Mucosa of rectum (tissue), 2 donors: ENCODE data around the gene JUNB.
"Not testable (repeated sequence)": the region's sequence is repeated elsewhere in the genome, so short reads cannot be mapped to it uniquely, and the experiment has no call there.

Experiments used
- H3K27ac ChIP-seq, 2 donors: one replicate each; pipeline ENCODE4 v1.7.0; 2013; ENCODE audit warnings: inconsistent platforms in 2 of 2, low read depth in 2 of 2, low read length in 2 of 2
- H3K27me3 ChIP-seq, 2 donors: one replicate each; pipeline ENCODE4 v1.7.0; 2013; ENCODE audit warnings: low read length in 2 of 2; ENCODE audit not compliant: control insufficient read depth in 2 of 2, insufficient read depth in 2 of 2
- H3K36me3 ChIP-seq, 2 donors: one replicate each; pipeline ENCODE4 v1.7.0; 2013; ENCODE audit warnings: low read length in 2 of 2; ENCODE audit not compliant: control insufficient read depth in 2 of 2, insufficient read depth in 2 of 2
- H3K4me1 ChIP-seq, 2 donors: one replicate each; pipeline ENCODE4 v1.7.0; 2013; ENCODE audit warnings: low read length in 2 of 2, mild to moderate bottlenecking in 1 of 2; ENCODE audit not compliant: control insufficient read depth in 2 of 2, insufficient read depth in 2 of 2
- H3K4me3 ChIP-seq, 2 donors: one replicate each; pipeline ENCODE4 v1.7.0; 2013; ENCODE audit warnings: low read length in 2 of 2
- H3K9ac ChIP-seq, 2 donors: one replicate each; pipeline ENCODE4 v1.7.0; 2013; ENCODE audit warnings: low read length in 2 of 2, low read depth in 1 of 2, mild to moderate bottlenecking in 1 of 2
- H3K9me3 ChIP-seq, 2 donors: one replicate each; pipeline ENCODE4 v1.7.0; 2013; ENCODE audit warnings: low read length in 2 of 2; ENCODE audit not compliant: control insufficient read depth in 2 of 2
- donor health status: healthy.
- donor health status: Normal muscosa, but diverticular disease.

JUNB gene

GRCh38 chr19:12794196-12794941 is 3.1 kb downstream of the JUNB start:
- H3K9ac ChIP-seq: peak overlapping the region; percentile 97 to 99
- H3K9me3 ChIP-seq: no peaks in the 10 kb centered on the region
- H3K36me3 ChIP-seq: peaks cover 3 to 4% of the 10 kb centered on the region in 2 donors
- peak overlapping the region; percentile 93 to 96 for H3K4me3 ChIP-seq
- peaks cover 33 to 34% of the 10 kb centered on the region in 2 donors for H3K4me1 ChIP-seq
- H3K27ac ChIP-seq: peak overlapping the region; percentile 100
- H3K27me3 ChIP-seq: no peaks in the 10 kb centered on the region

GRCh38 chr19:12794971-12795381 is 3.7 kb downstream of the JUNB start:
- H3K4me3 ChIP-seq: no peak overlapping the region
- H3K9me3 ChIP-seq: no peaks in the 10 kb centered on the region
- H3K27me3 ChIP-seq: no peaks in the 10 kb centered on the region
- no peak overlapping the region for H3K27ac ChIP-seq
- H3K36me3 ChIP-seq: peaks cover 4 to 9% of the 10 kb centered on the region in 2 donors
- H3K4me1 ChIP-seq: peaks cover 32 to 33% of the 10 kb centered on the region in 2 donors
- H3K9ac ChIP-seq: no peak overlapping the region

DNA sequence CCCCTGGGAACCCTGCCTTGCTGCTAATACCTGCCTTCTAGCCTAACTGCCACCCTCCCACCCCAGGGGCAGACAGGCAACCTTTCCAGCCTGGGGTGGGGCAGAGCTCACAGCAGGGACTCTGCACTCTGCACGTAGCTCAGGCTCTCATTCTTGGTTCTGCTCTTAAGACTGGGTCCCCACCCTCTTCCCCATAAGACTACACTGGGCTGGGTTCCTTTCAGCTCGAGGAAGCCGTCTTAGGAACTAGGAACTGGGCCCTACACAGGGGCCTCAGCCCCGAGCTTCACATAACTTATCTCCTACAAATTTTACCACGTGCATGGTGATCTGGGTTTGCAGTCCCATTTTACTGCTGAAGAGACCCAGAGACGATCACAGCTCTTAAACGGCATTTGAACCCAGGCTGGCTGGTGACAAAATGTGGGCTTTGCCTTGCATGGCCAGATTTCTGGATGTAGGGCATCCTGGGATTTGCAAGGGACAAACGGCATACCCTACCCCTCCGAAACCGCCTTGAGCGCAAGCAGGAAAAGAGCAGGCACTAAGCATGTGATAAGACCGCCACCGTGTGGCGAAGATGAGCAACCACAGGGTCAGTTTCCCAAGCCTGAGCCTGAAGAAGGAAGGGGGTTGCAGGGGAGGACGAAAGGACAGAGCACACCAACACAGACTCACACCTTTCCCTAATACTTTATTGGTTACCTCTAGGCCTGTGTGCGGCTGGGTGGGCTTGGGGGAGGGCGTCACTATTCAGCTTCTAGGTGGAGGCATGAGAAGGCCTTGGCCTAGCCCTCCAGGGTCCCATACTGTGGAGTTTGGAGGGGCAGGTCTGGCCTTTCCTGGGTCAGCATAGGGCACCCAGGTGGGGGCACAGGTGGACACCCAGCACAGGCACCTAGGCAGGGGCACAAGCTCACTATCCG is 5.1 kb downstream of the JUNB start:
- peak overlapping the region; percentile 85 to 86 for H3K27ac ChIP-seq
- H3K4me3 ChIP-seq: peak overlapping the region; percentile 37 to 64
- H3K36me3 ChIP-seq: peaks cover 4 to 14% of the 10 kb centered on the region in 2 donors
- no peaks in the 10 kb centered on the region for H3K9me3 ChIP-seq
- no peaks in the 10 kb centered on the region for H3K27me3 ChIP-seq
- peaks cover 26 to 30% of the 10 kb centered on the region in 2 donors for H3K4me1 ChIP-seq
- H3K9ac ChIP-seq: peak overlapping the region; percentile 62 to 78

DNA sequence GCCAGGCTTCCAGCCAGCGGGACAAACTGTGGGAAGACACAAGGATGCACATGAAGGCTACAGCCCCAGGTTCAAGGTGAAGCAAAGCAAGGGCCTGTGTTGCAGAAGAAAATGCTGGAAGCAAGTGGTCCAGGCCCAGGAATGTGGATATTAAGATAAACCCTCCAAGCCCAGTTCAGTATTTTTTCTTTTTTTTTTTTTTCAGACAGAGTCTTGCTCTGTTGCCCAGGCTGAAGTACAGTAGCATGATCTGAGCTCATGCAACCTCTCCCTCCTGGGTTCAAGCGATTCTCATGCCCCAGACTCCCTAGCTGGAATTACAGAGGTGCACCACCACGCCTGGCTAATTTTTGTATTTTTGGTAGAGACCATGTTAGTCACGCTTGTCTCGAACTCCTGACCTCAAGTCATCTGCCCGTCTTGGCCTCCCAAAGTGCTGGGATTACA is 5.9 kb downstream of the JUNB start:
- peaks cover 28 to 34% of the 10 kb centered on the region in 2 donors for H3K4me1 ChIP-seq
- no peak overlapping the region for H3K9ac ChIP-seq
- H3K27me3 ChIP-seq: no peaks in the 10 kb centered on the region
- no peaks in the 10 kb centered on the region for H3K9me3 ChIP-seq
- H3K36me3 ChIP-seq: peaks cover 4 to 14% of the 10 kb centered on the region in 2 donors
- H3K27ac ChIP-seq: no peak overlapping the region
- H3K4me3 ChIP-seq: no peak overlapping the region

DNA sequence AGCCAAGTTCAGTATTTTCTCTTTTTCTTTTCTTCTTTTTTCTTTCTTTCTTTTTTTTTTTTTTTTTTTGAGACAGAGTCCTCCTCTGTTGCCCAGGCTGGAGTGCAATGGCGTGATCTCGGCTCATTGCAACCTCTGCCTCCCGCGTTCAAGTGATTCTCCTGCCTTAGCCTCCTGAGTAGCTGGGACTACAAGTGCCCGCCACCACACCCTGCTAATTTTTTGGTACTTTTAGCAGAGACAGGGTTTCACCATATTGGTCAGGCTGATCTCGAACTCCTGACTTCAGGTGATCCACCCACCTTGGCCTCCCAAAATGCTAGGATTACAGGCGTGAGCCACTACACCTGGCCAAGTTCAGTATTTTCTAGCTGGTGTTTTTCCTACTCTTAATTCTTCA is 6.3 kb downstream of the JUNB start:
- H3K4me3 ChIP-seq, H3K27ac ChIP-seq, H3K27me3 ChIP-seq, H3K9me3 ChIP-seq, H3K9ac ChIP-seq: not testable (repeated sequence)
- peaks cover 4 to 13% of the 10 kb centered on the region in 2 donors for H3K36me3 ChIP-seq
- peaks cover 32 to 37% of the 10 kb centered on the region in 2 donors for H3K4me1 ChIP-seq

- Histone ChIP-seq H3K4me3 (peak overlapping the region in 1 of 2 donors; percentile 95), H3K27me3 (no peaks in the 10 kb centered on the region), H3K27ac (no peak overlapping the region), H3K36me3 (peaks cover 4 to 12% of the 10 kb centered on the region in 2 donors), H3K9ac (peak overlapping the region in 1 of 2 donors; percentile 32), H3K4me1 (peaks cover 24 to 27% of the 10 kb centered on the region in 2 donors), H3K9me3 (no peaks in the 10 kb centered on the region)
Observed at GRCh38 chr19:12799742-12800465, 8.6 kb downstream of the JUNB start.

DNA sequence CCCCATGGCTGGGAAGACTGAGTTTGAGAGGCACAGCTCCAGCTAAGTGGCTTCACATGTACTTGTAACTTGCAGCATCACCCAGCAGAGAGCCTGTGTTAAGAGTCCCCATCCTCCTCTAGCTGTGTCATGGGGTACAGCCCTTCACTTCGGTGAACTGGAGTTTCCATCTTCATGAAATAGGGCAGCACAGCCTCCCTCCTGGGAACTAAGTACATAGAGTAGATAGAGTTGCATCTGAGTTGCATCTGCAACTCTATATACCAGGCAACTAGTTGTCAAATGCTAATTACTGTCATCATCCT is 9.1 kb downstream of the JUNB start:
- Histone ChIP-seq H3K9ac (peak overlapping the region; percentile 32 to 83), H3K4me3 (peak overlapping the region; percentile 83 to 95), H3K9me3 (no peaks in the 10 kb centered on the region), H3K27me3 (no peaks in the 10 kb centered on the region), H3K4me1 (peaks cover 21 to 27% of the 10 kb centered on the region in 2 donors), H3K27ac (no peak overlapping the region), H3K36me3 (peaks cover 4 to 12% of the 10 kb centered on the region in 2 donors)

DNA sequence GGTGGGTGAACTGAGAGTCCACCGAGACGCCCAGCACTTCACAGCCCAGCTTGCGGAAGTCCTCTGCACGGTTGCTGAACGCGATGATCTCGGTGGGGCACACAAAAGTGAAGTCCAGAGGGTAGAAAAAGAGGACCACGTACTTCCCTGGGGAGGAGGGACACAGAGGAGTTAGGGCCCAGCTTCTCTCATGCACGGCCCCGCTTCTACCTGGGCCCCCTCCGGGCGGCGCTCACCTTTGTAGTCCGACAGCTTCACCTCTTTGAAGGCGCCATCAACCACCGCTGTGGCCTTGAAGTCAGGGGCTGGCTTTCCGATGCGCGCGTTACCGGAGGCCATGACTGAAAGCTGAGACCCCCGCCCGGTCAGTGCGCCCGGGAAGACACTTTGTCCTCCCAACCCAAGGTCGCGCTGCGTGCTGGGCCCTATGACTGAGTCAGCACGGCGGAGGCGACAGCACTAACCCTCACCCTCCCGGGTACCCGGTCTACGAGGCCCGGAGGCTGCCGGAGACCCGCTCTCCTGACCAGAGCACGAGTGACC is 9.7 kb downstream of the JUNB start:
- Histone ChIP-seq H3K27me3 (no peaks in the 10 kb centered on the region), H3K4me3 (peak overlapping the region; percentile 83 to 95), H3K36me3 (peaks cover 4 to 12% of the 10 kb centered on the region in 2 donors), H3K9me3 (no peaks in the 10 kb centered on the region), H3K9ac (peak overlapping the region; percentile 83 to 99), H3K27ac (peak overlapping the region; percentile 30 to 77), H3K4me1 (peaks cover 18 to 24% of the 10 kb centered on the region in 2 donors)

DNA sequence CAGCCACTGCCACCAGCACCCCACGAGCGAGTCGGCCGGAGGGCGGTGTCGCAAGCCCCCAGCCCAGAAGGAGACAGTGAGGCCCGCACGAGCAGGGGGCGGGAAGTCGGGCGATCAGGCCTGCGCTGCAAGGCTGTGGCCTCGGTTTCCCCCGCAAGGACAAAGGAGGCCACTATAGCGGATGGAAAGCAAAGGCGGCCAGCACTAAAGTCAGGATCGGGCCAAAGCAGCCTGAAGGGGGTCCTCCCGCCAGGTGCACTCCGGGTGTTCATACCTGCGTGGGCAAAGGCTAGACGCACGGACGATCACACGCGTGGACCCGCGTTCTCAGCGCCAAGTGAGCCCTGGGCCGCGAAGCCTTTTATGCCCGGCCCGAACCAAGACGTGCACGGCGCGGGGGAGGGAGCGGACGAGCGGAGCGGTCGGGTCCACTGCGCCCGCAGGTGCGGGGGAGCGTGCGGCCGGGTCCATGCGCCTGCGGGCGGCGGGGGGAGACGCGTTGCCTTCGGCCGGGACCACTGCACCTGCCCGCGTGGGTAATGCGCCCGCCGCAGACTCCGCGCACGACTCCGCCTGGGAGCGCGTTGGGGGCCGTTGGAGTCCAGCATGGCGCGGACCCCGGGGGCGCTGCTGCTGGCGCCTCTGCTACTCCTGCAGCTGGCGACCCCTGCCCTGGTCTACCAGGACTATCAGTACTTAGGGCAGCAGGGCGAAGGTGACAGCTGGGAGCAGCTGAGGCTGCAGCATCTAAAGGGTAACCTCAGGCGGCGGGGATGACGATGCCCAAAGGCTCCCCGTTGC is 10.4 kb downstream of the JUNB start, which contains the start of the genes PRDX2 and THSD8:
TSS of gene PRDX2 (minus strand) at position 335 of the 801 bp plus-strand sequence. CDS start 539 bp downstream, outside the sequence.
TSS of gene THSD8 (plus strand) at position 604 of the 801 bp plus-strand sequence. CDS start at position 607, 3 bp downstream.
- Histone ChIP-seq H3K9me3 (no peaks in the 10 kb centered on the region), H3K4me3 (peak within 1 kb of the TSS; percentile 83 to 95), H3K4me1 (peaks cover 15 to 22% of the 10 kb centered on the region in 2 donors), H3K36me3 (peaks cover 4 to 12% of the 10 kb centered on the region in 2 donors), H3K27ac (peak within 1 kb of the TSS; percentile 51 to 77), H3K9ac (peak within 1 kb of the TSS; percentile 83 to 99), H3K27me3 (no peaks in the 10 kb centered on the region)
